DOHH2 (cell line): ENCODE results near the gene TMEM87A.

Experiments
- CTCF ChIP-seq: fragments of 200-600 bp; sonication (generic); IDR thresholded peaks from one replicate; pipeline ENCODE4 v1.5.1; 2014; ENCODE audit warnings: antibody characterized with exemption, mild to moderate bottlenecking, low read depth, low read length; ENCODE audit not compliant: poor library complexity, severe bottlenecking
- EZH2phosphoT487 ChIP-seq: fragments of 200-600 bp; sonication (generic); IDR thresholded peaks from 2 replicates; pipeline ENCODE4 v1.6.1; 2017; ENCODE audit warnings: borderline replicate concordance, mild to moderate bottlenecking, antibody characterized with exemption, low read length, moderate library complexity, mixed read lengths

DNA sequence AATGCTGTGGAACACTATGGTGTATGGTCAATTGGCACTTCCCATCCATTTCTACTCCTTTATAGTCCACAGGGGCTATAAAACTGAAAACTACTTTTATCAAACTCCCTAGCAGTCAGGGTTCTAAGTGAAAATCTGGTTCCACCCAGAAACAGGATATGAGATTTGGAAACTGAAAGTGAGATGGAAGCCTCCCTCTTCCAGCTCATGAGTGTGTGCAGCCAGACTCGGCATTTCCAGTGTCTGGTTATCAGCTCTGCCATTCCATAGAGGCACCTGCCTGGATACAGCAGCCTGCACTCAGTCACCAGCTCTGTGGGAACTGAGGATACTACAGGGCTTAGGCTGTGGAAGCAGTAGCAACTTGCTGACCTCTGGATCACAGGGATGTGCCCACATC, 102.1 kb downstream of the TMEM87A start:
- no peak for TF ChIP-seq EZH2phosphoT487
- no peak for TF ChIP-seq CTCF
